Activated CD8-positive, alpha-beta memory T cell treated with anti-CD3 and anti-CD28 coated beads, Interleukin-2, amount 10 ng/mL, durations not matched to agents 7 days and 5 days (primary cell): ENCODE results near the gene GLYATL1. TPM values are rescaled to one million over a fixed set of nuclear protein-coding genes. Genes with fewer than 3 reads are reported as not detected.
"Not testable (repeated sequence)": the region's sequence is repeated elsewhere in the genome, so short reads cannot be mapped to it uniquely, and the experiment has no call there.

ENCODE experiments used
- ATAC-seq: fragments of 150-1000 bp; cut with Tn5 transposase; one replicate; pipeline ENCODE4 v1.10.0; 2021; ENCODE audit warnings: moderate library complexity
- CTCF ChIA-PET: fragments of 350-600 bp; sonication (Branson Sonifier 250); formaldehyde crosslinking; loops from one replicate; lab custom pipeline; 2021; ENCODE audit warnings: antibody characterized with exemption; lab: Charles Lee
- DNase-seq: peaks from one replicate; pipeline ENCODE4 v3.0.0-alpha.2; 2020
- H3K27ac Mint-ChIP-seq: one replicate; pipeline ENCODE4 v1.8.0; 2021; ENCODE audit warnings: mild to moderate bottlenecking, mixed read lengths
- H3K27me3 Mint-ChIP-seq: one replicate; pipeline ENCODE4 v1.8.0; 2021; ENCODE audit warnings: mixed read lengths
- H3K36me3 Mint-ChIP-seq: one replicate; pipeline ENCODE4 v1.8.0; 2021; ENCODE audit warnings: mild to moderate bottlenecking, mixed read lengths
- H3K4me1 Mint-ChIP-seq: one replicate; pipeline ENCODE4 v1.8.0; 2021; ENCODE audit warnings: mixed read lengths
- H3K4me3 Mint-ChIP-seq: one replicate; pipeline ENCODE4 v1.8.0; 2021; ENCODE audit warnings: mild to moderate bottlenecking, moderate library complexity, mixed read lengths
- H3K9me3 Mint-ChIP-seq: one replicate; pipeline ENCODE4 v1.8.0; 2022; ENCODE audit warnings: low read depth, mixed read lengths
- total RNA-seq, 2 experiments: library from RNA; stranded (reverse); gene quantifications; one replicate each; pipeline ENCODE4 v1.2.3, GENCODE V29; 2021

GLYATL1 gene
- total RNA-seq, 2 experiments from 2014 or later: not detected

- CTCF ChIA-PET: no interaction called here
- Mint-ChIP-seq H3K9me3 (no peaks in the 10 kb centered on the region), H3K4me3 (no peak overlapping the region)
Measured at GRCh38 chr11:58980159-58980843, 41.0 kb downstream of the GLYATL1 start.

GRCh38 chr11:58992489-58992888, 53.2 kb downstream of the GLYATL1 start:
- no peak for DNase-seq
- CTCF ChIA-PET: interaction anchor here (0.9 kb wide), 1 partner anchor 61 kb away, joined by 5 read pairs; no protein-coding TSS in a partner anchor
- Mint-ChIP-seq H3K9me3 (no peaks in the 10 kb centered on the region), H3K27me3 (peaks cover 14% of the 10 kb centered on the region), H3K4me3 (no peak overlapping the region), H3K36me3 (no peaks in the 10 kb centered on the region), H3K4me1 (no peaks in the 10 kb centered on the region), H3K27ac (no peak overlapping the region)
- no peak for ATAC-seq

More at GRCh38 chr11:58980159-58980843, 41.0 kb downstream of the GLYATL1 start:
- Mint-ChIP-seq H3K27me3 (peaks cover 2% of the 10 kb centered on the region), H3K27ac (no peak overlapping the region), H3K4me1 (no peaks in the 10 kb centered on the region), H3K36me3 (no peaks in the 10 kb centered on the region)
- DNase-seq (no peak), ATAC-seq (no peak)

GRCh38 chr11:58994171-58994570, 54.9 kb downstream of the GLYATL1 start:
- CTCF ChIA-PET: no interaction called here
- DNase-seq (no peak), ATAC-seq (no peak)
- Mint-ChIP-seq H3K9me3 (no peaks in the 10 kb centered on the region), H3K36me3 (no peaks in the 10 kb centered on the region), H3K4me1 (no peaks in the 10 kb centered on the region), H3K27ac (no peak overlapping the region), H3K27me3 (peaks cover 14% of the 10 kb centered on the region), H3K4me3 (no peak overlapping the region)

GRCh38 chr11:58998480-58999290, 59.4 kb downstream of the GLYATL1 start:
- Mint-ChIP-seq H3K4me3 (no peak overlapping the region), H3K36me3 (no peaks in the 10 kb centered on the region)

GRCh38 chr11:58999291-58999680, 60.0 kb downstream of the GLYATL1 start:
- H3K9me3 Mint-ChIP-seq: no peaks in the 10 kb centered on the region
- CTCF ChIA-PET: no interaction called here
- no peak overlapping the region for H3K4me3 Mint-ChIP-seq
- no peak overlapping the region for H3K27ac Mint-ChIP-seq
- H3K36me3 Mint-ChIP-seq: no peaks in the 10 kb centered on the region
- H3K27me3 Mint-ChIP-seq: peaks cover 17% of the 10 kb centered on the region
- H3K4me1 Mint-ChIP-seq: no peaks in the 10 kb centered on the region
- no peak for ATAC-seq
- DNase-seq: no peak

More at GRCh38 chr11:58998480-58999290, 59.4 kb downstream of the GLYATL1 start:
- H3K4me1 Mint-ChIP-seq: no peaks in the 10 kb centered on the region
- DNase-seq: no peak
- H3K9me3 Mint-ChIP-seq: no peaks in the 10 kb centered on the region
- H3K27me3 Mint-ChIP-seq: peaks cover 18% of the 10 kb centered on the region
- CTCF ChIA-PET: no interaction called here
- H3K27ac Mint-ChIP-seq: no peak overlapping the region
- no peak for ATAC-seq

- H3K27me3 Mint-ChIP-seq: peaks cover 17% of the 10 kb centered on the region
- no peaks in the 10 kb centered on the region for H3K36me3 Mint-ChIP-seq
- DNase-seq: no peak
- no peaks in the 10 kb centered on the region for H3K9me3 Mint-ChIP-seq
- no peaks in the 10 kb centered on the region for H3K4me1 Mint-ChIP-seq
- H3K27ac Mint-ChIP-seq: no peak overlapping the region
- CTCF ChIA-PET: no interaction called here
- no peak for ATAC-seq
- no peak overlapping the region for H3K4me3 Mint-ChIP-seq
Measured at GRCh38 chr11:59000003-59000402, 60.7 kb downstream of the GLYATL1 start.

GRCh38 chr11:59002006-59002405, 62.7 kb downstream of the GLYATL1 start:
- H3K27ac Mint-ChIP-seq, H3K27me3 Mint-ChIP-seq, H3K9me3 Mint-ChIP-seq, ATAC-seq, CTCF ChIA-PET, DNase-seq, H3K4me1 Mint-ChIP-seq, H3K4me3 Mint-ChIP-seq, H3K36me3 Mint-ChIP-seq: not testable (repeated sequence)

Other genes with a start within 250 kb of the GLYATL1 start
- not detected for gene GLYAT, start 207.5 kb upstream of the GLYATL1 start, total RNA-seq
- gene GLYATL2, start 94.8 kb upstream of the GLYATL1 start, total RNA-seq: not detected
- gene GLYATL1B, start 146.8 kb downstream of the GLYATL1 start, total RNA-seq: not detected
- 10 to 100 TPM; 42.7 to 46.5 TPM for gene FAM111B, start 167.7 kb downstream of the GLYATL1 start, total RNA-seq
- gene FAM111A, start 203.4 kb downstream of the GLYATL1 start, total RNA-seq: 100 to 1,000 TPM; 136 to 152 TPM
- under 1 TPM; 0.12 to 0.28 TPM for gene DTX4, start 232.6 kb downstream of the GLYATL1 start, total RNA-seq